HG03439 (cell line): ENCODE results near the gene HS3ST5.
"Not testable (repeated sequence)": the region's sequence is repeated elsewhere in the genome, so short reads cannot be mapped to it uniquely, and the experiment has no call there.

Experiments
- ATAC-seq: cut with Tn5 transposase; IDR thresholded peaks from one replicate; pipeline ENCODE4 v1.9.1; 2021; ENCODE audit warnings: mild to moderate bottlenecking, moderate library complexity; ENCODE audit not compliant: unreplicated experiment

Gene HS3ST5

DNA sequence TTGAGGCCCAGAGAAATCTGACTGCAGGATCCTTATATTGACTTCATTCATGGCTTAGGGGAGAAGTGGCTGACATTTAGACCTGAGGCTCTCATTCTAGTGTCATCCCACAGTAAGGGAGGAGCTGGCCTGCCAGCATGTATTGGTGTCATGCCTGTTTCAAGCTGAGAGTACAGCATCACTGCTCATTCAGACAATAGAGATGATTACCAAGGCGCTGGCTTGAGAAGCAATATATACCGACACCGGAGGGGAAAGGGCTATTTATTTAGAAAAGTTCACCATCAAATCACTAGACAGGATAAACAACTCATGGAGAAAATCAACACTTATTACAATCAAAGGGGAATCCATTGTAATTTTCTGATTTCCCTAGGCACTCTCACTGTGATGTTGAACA, 287.5 kb downstream of the HS3ST5 start:
- ATAC-seq, result no peak

- no peak for ATAC-seq
Measured at GRCh38 chr6:114053791-114054190, 289.0 kb downstream of the HS3ST5 start.

- ATAC-seq, result no peak
Measured at GRCh38 chr6:114052141-114052540, 290.7 kb downstream of the HS3ST5 start.

DNA sequence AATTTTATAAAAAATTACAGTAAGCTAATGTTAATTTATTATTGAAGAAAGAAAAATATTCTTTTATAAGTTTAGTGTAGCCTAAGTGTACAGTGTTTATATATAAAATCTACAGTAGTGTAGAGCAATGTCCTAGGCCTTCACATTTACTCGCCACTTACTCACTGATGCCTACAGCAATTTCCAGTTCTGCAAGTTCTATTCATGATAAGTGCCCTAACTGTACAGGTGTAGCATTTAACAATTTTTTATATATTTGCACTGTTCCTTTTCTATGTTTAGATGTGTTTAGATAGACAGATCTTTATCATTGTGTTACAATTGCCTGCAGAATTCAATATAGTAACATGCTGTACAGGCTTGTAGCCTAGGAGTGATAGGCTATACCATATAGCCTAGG, 291.8 kb downstream of the HS3ST5 start:
- no peak for ATAC-seq

- ATAC-seq, result no peak
Measured at GRCh38 chr6:114049367-114049966, 293.4 kb downstream of the HS3ST5 start.

DNA sequence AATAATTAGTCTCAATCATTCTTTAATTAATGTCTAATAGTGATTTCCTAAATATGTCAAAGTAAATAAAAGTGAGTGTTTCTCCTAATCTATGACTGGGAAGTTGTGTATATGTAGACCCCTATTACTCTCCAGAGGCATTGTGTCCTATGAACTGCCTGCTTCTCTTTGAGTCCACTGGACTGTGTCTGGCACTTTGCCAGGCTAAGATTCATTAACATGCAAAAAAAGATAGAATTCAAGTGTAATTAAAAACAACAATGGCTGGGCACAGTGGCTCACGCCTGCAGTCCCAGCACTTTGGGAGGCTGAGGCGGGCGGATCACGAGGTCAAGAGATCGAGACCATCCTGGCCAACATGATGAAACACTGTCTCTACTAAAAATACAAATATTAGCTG, 298.3 kb downstream of the HS3ST5 start:
- ATAC-seq, result not testable (repeated sequence)

GRCh38 chr6:114042267-114043016, 300.4 kb downstream of the HS3ST5 start:
- no peak for ATAC-seq

GRCh38 chr6:114040871-114041270, 302.0 kb downstream of the HS3ST5 start:
- ATAC-seq, result no peak

DNA sequence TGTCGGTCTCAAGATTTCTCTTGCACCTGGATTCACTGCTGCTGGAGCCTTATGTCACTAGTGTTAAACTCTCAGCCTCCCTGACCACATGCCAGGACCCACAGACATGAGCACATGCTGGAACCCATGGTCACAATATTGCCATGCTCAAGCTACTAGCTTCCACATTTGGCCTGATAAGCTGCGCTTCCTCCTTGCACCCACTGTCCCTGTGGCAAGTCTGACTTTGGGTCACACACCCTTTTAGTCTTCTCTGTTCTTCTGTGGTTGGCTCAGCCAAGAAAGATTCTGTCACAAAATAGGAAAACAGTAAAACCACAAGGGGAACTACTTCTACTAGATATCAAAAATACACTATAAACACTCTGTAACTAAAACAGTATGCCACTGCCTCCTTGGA, 303.0 kb downstream of the HS3ST5 start:
- ATAC-seq, result no peak

GRCh38 chr6:114033606-114034005, 309.2 kb downstream of the HS3ST5 start:
- ATAC-seq, result no peak

GRCh38 chr6:114032721-114033120, 310.1 kb downstream of the HS3ST5 start:
- ATAC-seq, result no peak

DNA sequence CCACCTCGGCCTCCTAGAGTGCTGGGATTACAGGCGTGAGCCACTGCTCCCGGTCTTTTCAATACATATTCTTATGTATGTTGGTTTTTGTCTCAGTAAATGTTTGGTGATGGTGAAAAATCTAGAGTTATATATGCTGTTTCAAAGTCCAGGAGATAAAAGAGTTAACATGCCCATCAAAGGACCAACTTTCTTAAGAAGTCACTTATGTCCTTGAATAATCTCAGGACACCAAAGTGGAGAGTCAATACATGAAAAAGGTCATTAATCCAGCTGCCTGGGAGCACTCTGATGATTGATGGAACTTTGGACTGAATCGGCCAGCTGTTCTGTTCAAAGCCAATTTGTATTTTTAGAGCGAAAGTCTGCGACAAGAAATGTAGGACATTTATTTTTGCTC, 312.1 kb downstream of the HS3ST5 start:
- ATAC-seq, result no peak

- ATAC-seq, result no peak
Measured at GRCh38 chr6:114024746-114025145, 318.1 kb downstream of the HS3ST5 start.

DNA sequence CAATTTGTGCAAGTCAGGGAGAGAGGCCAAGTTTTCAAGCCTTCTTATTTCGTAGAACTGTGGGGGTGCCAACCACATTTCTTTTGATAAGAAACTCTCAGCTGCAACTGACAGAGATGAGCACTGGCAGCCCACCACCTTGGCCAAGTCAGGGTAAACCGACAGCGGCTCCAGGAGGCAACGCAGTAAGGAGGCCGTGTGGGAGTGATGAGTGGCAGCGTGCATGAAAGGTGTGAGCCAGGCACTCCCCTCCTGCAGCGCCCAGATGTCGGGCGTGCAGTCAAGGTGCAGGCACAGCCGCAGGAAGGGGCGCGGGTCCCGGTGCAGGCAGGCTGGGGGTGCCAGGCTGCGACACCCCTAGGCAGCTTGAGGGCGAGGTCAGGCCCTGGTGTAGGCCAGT, 322.6 kb downstream of the HS3ST5 start:
- ATAC-seq, result no peak

DNA sequence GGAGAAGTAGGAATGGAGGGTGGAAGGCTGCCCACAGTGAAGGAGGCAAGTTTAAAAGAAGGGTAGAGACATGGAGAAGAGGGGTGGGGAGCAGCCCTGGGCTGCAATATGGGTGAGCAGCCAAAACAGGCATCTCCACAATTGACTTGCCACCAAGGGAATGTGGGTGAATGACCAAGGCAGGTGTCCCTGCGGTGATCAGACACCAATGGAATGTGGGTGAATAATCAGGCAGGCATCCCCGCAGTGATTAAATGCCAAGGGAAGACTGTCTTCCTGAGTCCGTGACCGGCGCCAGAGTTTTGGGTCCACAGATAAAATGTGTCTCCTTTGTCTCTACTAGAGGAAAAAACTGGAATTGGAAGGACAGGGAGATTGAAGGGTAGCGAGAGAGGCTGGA, 325.7 kb downstream of the HS3ST5 start:
- ATAC-seq, result not testable (repeated sequence)

DNA sequence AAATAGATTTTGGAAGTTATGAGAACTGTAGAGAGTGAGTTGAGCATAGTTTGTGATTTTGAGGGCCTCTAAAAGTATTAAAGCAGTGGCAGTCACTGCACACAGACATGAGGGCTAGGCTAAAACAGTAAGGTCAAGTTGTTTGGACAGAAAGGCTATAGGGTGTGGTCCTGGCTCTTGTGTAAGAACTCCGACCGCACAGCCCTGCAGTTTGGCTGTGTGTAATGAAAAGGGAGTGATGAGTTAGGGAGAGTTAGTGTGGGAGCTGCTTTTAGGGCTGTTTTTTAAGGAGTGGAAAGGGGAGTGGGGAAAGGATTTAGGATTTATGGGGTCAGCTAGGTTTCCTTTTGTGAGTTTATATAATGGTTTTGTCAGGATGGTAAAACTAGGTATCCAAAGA, 328.7 kb downstream of the HS3ST5 start:
- ATAC-seq, result not testable (repeated sequence)

- ATAC-seq, result not testable (repeated sequence)
Measured at GRCh38 chr6:114011486-114011885, 331.3 kb downstream of the HS3ST5 start.

GRCh38 chr6:114010540-114010939, 332.3 kb downstream of the HS3ST5 start:
- no peak for ATAC-seq

DNA sequence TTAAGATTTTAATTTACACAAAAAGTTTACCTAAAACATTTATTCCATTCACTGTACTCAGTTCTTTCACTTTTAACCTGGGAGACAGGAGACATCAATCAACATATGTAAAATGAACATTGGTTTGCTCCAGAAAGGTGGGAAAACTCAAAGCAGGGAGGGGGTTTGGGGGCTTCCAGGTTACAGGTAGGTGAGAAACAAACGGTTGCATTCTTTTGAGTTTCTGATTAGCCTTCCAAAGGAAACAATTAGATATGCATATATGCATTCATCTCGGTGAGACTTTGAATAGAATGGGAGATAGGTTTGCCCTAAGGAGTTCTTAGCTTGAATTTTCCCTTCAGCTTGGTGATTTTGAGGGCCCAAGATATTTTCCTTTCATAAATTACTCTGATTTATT, 333.6 kb downstream of the HS3ST5 start:
- no peak for ATAC-seq

- ATAC-seq, result no peak
Measured at GRCh38 chr6:114008331-114008730, 334.5 kb downstream of the HS3ST5 start.

DNA sequence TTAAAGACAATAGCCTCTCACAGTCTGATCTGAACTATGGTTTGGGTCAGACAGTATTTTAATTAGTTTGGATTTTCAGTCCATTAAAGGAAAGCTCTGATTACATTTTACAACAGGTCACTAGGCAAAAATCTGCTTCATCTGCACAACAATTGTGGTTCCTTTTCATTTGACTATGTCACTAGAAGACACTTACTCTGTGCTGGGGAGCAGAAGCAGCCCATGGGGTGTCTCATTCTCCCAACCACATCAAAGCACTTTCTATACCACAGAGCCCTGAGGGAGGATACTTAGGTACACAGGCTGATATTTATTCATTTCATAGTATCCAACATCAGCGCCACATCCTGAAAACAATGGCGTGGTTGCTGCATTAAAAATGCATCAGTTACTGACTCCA, 335.3 kb downstream of the HS3ST5 start:
- no peak for ATAC-seq
